Suprapubic skin (tissue), 4 donors: ENCODE data around the gene CAMTA1.

Source experiments
- CTCF ChIP-seq, 2 donors: fragments of 200-600 bp in 1 of 2; fragments of 450-650 bp in 1 of 2; sonication (generic) in 1 of 2; IDR thresholded peaks; one replicate each; pipeline ENCODE4 v1.5.1; 2016 to 2019; ENCODE audit warnings: antibody characterized with exemption in 2 of 2, mild to moderate bottlenecking in 1 of 2, moderate library complexity in 1 of 2
- POLR2A ChIP-seq, 2 donors: fragments of 450-650 bp; IDR thresholded peaks; one replicate each; pipeline ENCODE4 v1.6.1; 2017; ENCODE audit warnings: antibody characterized with exemption in 2 of 2, mild to moderate bottlenecking in 2 of 2, moderate library complexity in 2 of 2
- POLR2AphosphoS5 ChIP-seq, 3 donors: sonication (generic); formaldehyde crosslinking; IDR thresholded peaks; one replicate each; pipeline ENCODE4 v1.6.1; 2017; ENCODE audit warnings: antibody characterized with exemption in 3 of 3

- no peak for TF ChIP-seq POLR2AphosphoS5 (IDR thresholded peaks at IDR 0.05)
- TF ChIP-seq CTCF (IDR thresholded peaks at IDR 0.05): no peak
- no peak for TF ChIP-seq POLR2A (IDR thresholded peaks at IDR 0.05)
Measured at GRCh38 chr1:7327849-7328248, 542.6 kb downstream of the CAMTA1 start.
